ENCODE results near the gene GRIK3.

The GRIK3 gene

GRCh38 chr1:36790191-36790590, 244.1 kb downstream of the GRIK3 start:
- no peak for TF ChIP-seq ZFX (IDR thresholded peaks at IDR 0.05)
- TF ChIP-seq, protein P1, sequence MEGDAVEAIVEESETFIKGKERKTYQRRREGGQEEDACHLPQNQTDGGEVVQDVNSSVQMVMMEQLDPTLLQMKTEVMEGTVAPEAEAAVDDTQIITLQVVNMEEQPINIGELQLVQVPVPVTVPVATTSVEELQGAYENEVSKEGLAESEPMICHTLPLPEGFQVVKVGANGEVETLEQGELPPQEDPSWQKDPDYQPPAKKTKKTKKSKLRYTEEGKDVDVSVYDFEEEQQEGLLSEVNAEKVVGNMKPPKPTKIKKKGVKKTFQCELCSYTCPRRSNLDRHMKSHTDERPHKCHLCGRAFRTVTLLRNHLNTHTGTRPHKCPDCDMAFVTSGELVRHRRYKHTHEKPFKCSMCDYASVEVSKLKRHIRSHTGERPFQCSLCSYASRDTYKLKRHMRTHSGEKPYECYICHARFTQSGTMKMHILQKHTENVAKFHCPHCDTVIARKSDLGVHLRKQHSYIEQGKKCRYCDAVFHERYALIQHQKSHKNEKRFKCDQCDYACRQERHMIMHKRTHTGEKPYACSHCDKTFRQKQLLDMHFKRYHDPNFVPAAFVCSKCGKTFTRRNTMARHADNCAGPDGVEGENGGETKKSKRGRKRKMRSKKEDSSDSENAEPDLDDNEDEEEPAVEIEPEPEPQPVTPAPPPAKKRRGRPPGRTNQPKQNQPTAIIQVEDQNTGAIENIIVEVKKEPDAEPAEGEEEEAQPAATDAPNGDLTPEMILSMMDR (conservative IDR thresholded peaks at IDR 0.05): no peak
- no peak overlapping the region for H3K27ac ChIP-seq

DNA sequence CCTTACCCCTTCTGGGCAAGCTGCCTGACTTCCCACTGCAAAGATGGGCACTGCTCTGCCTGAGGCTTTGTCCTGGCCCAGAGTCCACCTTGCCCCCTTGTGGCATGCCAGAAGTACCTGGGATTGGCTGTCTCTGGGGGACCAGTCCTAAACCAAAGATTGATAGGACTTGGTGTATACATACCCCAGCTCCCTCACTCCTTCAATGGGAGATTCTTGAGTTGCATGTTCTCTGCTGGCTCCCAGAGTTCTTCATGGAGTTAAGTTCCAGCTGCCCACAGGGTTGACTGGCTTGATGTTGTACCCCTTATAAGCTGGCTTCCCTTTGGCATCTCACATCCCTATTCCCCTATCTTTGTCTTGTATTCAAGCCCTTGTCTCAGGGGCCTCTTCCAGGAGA, 244.8 kb downstream of the GRIK3 start:
- no peak overlapping the region for H3K27ac ChIP-seq
- TF ChIP-seq ZFX (IDR thresholded peaks at IDR 0.05): no peak
- TF ChIP-seq, protein P1 (conservative IDR thresholded peaks at IDR 0.05): no peak

DNA sequence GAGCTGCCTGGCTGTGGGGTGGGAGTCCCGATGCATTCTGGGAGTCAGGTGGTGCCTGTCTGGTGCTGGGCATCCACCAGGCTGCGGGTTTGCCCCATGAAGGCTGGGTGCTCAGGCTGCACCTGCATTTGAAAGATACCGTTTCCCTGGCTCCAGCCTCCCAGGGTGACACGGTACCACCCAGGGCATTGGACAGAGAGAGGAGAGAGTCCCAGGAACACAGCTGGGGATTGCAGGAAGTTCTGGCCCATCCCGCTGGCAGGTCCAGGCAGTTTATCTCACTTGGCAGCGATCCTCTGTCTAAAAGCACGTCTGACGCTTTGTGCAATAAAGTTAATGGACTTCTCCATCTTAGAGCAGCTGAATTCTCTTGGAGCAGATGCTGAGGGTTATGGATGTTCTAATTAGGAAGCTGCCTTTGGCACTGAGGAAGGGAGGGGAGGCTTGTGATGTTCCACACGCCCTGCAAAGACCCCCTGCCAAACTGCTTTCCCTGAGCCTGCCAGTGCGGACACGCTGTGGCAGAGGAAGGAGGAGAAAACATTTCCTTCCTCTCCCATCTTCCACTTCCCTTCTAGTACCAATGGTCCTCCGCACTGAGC, 246.9 kb downstream of the GRIK3 start:
- TF ChIP-seq ZFX (IDR thresholded peaks at IDR 0.05): no peak
- TF ChIP-seq, protein P1 (conservative IDR thresholded peaks at IDR 0.05): no peak
- no peak overlapping the region for H3K27ac ChIP-seq

DNA sequence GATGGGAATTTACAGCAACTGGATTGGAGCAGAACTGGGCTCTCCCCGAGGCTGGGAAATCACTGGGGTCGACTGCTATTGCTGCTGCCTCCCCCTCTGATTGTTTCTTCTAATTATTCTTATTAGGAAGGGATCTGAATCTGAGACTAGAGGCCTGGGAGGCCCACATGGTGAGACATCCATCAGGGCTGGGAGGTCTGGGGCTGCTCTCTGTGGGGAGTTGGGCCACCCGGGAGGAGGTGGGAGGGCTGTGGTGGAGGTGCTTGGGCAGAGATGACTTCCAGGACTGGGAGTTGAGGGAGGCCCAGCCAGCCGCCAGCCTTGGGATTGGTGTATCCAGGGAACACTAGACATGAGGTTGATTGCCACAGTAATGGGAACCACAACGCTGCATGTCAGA, 247.9 kb downstream of the GRIK3 start:
- TF ChIP-seq, protein P1 (conservative IDR thresholded peaks at IDR 0.05): no peak
- no peak for TF ChIP-seq ZFX (IDR thresholded peaks at IDR 0.05)
- H3K27ac ChIP-seq: no peak overlapping the region

DNA sequence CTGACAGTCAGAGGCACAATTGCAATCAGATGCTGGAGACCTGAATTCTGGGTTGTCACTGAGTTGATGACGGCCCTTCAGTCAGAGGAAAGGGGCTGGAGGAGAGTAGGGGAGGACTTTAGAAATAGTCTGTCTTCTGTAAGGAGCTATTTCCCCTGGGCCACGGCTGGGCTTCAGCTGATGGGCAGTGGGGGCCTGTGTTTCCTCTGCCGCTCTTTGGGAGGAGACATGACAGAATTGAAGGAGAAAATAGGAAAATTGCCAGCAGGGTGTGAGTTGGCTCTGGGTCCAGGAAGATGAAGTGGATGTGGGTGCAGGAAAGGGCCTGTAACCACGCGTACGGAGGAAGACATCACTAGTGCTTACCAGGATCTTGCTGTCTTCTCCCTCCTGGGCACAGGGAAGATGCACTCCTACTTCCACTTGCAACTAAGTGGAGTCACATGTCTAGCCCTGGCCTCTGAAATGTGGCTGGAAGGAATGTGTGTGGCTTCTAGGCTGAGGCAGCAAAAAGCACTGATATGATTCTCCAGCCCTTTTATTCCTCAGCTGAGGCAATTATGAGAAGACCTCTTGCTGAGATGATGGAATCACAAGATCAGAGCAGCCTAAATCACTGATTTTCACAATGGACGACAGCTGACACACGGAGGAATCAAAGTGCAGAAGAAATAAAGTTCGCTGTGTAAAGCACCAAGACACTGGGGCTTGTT, 250.0 kb downstream of the GRIK3 start:
- H3K27ac ChIP-seq: no peak overlapping the region
- TF ChIP-seq, protein P1 (conservative IDR thresholded peaks at IDR 0.05): no peak
- no peak for TF ChIP-seq ZFX (IDR thresholded peaks at IDR 0.05)

- TF ChIP-seq, protein P1 (conservative IDR thresholded peaks at IDR 0.05): no peak
- TF ChIP-seq ZFX (IDR thresholded peaks at IDR 0.05): no peak
- no peak overlapping the region for H3K27ac ChIP-seq
These were observed 250.8 kb downstream of the GRIK3 start for GRCh38 chr1:36783475-36783874.

- no peak overlapping the region for H3K27ac ChIP-seq
- TF ChIP-seq, protein P1 (conservative IDR thresholded peaks at IDR 0.05): no peak
- TF ChIP-seq ZFX (IDR thresholded peaks at IDR 0.05): no peak
These were observed 251.5 kb downstream of the GRIK3 start for GRCh38 chr1:36782785-36783184.
